SJSA1 (cell line): ENCODE data around the gene KRT84. TPM values are rescaled to one million over a fixed set of nuclear protein-coding genes. Genes with fewer than 3 reads are reported as not detected.

Source experiments
- DNase-seq, 2 experiments: peaks; one replicate each; pipeline ENCODE4 v3.0.0-alpha.2; 2015 to 2020; ENCODE audit warnings: low spot score in 2 of 2, low read depth in 1 of 2
- H3K27ac ChIP-seq: fragments of 250-450 bp; sonication (Bioruptor Pico); 2 replicates; pipeline ENCODE4 v1.5.1; 2020; ENCODE audit warnings: mild to moderate bottlenecking, moderate library complexity
- H3K27me3 ChIP-seq: fragments of 250-450 bp; sonication (Bioruptor Pico); replicated peaks from 2 replicates; pipeline ENCODE4 v1.5.1; 2020; ENCODE audit warnings: mild to moderate bottlenecking, moderate library complexity
- H3K36me3 ChIP-seq: fragments of 250-450 bp; sonication (Bioruptor Pico); 2 replicates; pipeline ENCODE4 v1.5.1; 2020; ENCODE audit warnings: mild to moderate bottlenecking
- H3K4me1 ChIP-seq: fragments of 250-450 bp; sonication (Bioruptor Pico); replicated peaks from 2 replicates; pipeline ENCODE4 v1.6.1; 2021; ENCODE audit warnings: mild to moderate bottlenecking
- H3K4me3 ChIP-seq: fragments of 250-450 bp; sonication (Bioruptor Pico); 2 replicates; pipeline ENCODE4 v1.5.1; 2020; ENCODE audit warnings: mild to moderate bottlenecking
- H3K9me3 ChIP-seq: fragments of 250-450 bp; sonication (Bioruptor Pico); replicated peaks from 2 replicates; pipeline ENCODE4 v1.5.1; 2020; ENCODE audit warnings: mild to moderate bottlenecking
- total RNA-seq: library from RNA; depleted of rRNA; stranded (reverse); fragments of >200 nt; shearing (Covaris generic); gene quantifications from 2 replicates; pipeline ENCODE4 v1.2.3, GENCODE V29; 2014

KRT84 gene
- total RNA-seq, 1 experiment from 2014 or later: not detected

DNA sequence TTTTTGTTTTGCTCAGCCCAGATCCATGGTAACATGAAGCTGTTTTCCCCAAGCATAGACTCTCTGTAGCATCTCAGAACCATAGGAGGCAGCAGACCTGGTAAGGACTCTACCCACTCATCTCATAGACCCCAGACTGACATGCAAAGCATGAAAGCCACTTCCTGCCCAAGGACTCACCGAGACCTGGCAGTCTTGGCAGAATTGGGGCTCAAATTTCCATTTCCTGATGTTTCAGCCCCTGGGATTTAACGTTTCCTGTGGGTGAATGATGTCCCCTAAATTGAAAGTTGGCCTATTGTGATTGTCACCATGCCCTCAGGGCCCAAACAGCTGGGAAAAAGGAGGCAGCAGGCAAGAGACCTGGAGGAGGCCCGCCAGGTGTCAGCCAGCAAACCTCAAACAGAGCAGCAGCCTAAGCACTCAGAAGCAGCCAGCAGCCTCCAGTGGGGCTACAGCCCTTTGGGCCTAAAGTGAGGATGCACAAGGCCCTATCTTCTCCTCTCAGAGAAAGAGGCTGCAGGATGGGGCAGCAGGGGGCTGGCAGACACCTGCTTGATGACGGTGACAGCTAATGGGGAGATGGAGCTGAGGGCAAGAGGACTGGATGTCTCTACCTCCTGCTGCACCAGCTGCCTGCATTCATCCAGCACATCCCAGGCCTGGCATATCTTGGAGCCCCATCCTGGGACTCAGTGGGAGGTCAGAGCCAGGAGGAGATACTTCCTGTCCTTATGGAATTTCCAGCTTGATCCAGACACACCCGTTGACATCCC is 26.7 kb downstream of the KRT84 start:
- no peak for DNase-seq
- peaks cover under 1% of the 10 kb centered on the region; the same call in 1 of the 2 replicates for H3K27me3 ChIP-seq
- H3K36me3 ChIP-seq: no peaks in the 10 kb centered on the region
- H3K4me1 ChIP-seq: no peaks in the 10 kb centered on the region
- no peak overlapping the region for H3K4me3 ChIP-seq
- no peak overlapping the region for H3K27ac ChIP-seq
- no peaks in the 10 kb centered on the region for H3K9me3 ChIP-seq

DNA sequence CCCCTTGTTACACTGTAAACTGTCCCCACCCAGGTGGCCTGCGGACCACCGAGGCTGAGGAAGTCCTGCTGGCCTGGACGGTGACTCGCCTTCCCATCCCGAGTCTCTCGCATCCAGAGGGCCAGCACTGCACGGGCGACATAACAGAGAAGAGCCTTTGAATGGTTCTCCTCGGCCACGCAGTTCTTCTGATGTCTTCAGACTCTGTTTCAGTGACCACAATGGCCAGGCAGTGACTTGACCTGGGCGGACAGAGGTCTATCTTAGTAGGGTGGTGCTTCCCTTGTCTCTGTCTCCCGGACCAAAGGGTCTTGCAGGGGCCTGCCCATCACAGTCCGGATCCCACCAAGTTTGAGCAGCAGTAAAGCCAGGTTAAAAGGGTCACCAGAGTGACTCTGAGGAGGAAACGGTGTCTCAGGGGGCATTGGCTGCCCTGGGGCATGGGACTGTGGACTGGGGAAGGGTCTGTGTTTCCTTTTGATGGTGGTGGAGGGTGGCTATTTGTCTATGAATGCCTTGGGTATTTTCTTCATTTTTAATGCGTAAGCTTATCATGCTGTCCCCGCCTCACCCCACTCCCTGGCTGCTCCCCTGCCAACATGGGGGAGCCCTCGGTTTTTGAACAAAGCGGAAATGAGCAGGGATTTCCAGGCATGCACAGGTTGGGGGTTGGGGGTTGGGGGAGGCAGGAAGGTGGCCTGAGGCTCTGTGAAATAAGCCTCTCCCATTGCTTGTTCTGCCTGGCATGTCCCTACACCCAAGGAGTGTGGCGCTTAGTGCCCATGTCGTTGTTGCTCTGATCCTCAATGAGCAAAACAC is 28.5 kb downstream of the KRT84 start:
- Histone ChIP-seq H3K36me3 (no peaks in the 10 kb centered on the region), H3K4me1 (no peaks in the 10 kb centered on the region), H3K27ac (no peak overlapping the region), H3K4me3 (no peak overlapping the region), H3K27me3 (peaks cover 5% of the 10 kb centered on the region; the same call in 1 of the 2 replicates), H3K9me3 (no peaks in the 10 kb centered on the region)
- DNase-seq: no peak

DNA sequence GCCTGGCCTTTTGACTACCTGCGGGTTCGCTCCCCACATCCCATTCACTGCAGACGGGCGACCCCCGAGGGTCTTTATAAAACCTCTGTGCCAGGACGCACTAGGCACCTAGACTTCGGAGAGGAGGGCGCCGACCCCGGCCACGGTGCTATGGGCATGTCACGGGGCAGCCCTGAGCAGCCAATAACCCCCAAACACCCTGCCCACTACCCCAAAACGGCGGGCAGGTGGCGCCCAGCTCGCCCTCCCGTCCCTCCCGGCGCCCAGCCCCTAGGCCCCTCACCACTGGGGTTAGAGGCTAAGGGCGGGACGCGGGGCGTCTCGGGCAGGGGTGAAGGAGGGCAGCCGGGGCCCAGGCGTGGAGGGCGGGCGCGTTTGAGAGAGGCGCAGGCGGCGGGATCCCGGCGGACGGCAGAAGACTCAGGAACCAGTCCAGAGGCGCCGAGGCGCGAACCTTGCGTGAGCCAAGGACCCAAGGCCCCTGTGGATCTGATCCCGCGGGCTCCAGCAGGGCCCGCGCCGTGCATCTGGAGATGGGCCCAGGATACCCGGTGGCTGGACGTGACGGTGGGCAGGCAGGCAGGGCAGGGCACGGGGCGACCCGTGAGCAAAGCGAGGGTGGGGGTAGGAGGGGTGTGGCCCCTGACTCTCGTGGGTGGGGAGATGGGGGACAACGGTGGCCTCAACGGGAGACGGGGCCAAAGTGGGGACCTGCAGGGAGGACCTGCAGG is 29.3 kb downstream of the KRT84 start:
- peaks cover 8% of the 10 kb centered on the region for H3K27me3 ChIP-seq
- H3K4me3 ChIP-seq: no peak overlapping the region
- H3K9me3 ChIP-seq: no peaks in the 10 kb centered on the region

DNA sequence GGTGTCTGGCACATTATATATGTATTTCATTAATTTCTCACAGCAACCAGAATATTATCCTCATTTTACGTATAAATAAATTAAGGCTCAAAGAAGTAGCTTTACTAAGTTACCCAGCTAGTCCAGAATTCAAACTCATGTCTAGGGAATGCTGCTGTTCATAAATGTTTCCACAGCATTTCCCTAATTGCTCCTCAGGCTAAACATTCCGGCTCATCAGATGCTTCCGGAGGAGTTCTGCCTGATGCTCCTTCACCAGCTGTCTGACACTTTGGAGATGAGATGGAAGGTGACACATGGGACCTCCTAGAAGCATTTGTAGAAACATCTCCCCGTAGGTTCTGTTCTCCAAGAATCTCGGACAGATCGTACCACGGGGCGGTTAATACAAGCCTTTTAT is 30.3 kb downstream of the KRT84 start:
- Histone ChIP-seq H3K27ac (no peak overlapping the region), H3K36me3 (no peaks in the 10 kb centered on the region), H3K27me3 (peaks cover 9% of the 10 kb centered on the region), H3K9me3 (no peaks in the 10 kb centered on the region), H3K4me3 (no peak overlapping the region), H3K4me1 (no peaks in the 10 kb centered on the region)
- DNase-seq: no peak

More for the DNA sequence above, 29.3 kb downstream of the KRT84 start:
- Histone ChIP-seq H3K36me3 (no peaks in the 10 kb centered on the region), H3K27ac (no peak overlapping the region), H3K4me1 (no peaks in the 10 kb centered on the region)
- no peak for DNase-seq

DNA sequence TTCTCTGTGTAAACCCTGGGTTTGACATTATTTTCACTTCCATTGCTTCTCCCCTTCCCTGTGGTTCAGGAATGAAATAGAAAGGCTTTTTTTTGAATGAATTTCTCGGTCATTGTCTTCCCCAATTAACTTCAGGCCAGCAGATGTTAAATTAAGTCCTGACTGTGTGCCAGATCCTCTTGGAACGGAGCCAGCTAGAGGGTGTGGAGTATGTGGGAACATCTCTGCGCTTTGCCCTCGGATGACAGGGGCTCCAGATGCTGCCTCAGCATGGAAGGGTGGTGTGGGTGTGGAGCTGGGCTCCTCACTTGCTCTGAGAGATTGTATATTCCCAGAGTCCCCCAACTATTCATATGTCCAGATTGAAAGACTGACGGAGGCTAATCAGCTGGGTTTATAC is 31.3 kb downstream of the KRT84 start:
- Histone ChIP-seq H3K27ac (no peak overlapping the region), H3K4me1 (no peaks in the 10 kb centered on the region), H3K9me3 (no peaks in the 10 kb centered on the region), H3K27me3 (peaks cover 11% of the 10 kb centered on the region), H3K4me3 (no peak overlapping the region), H3K36me3 (no peaks in the 10 kb centered on the region)
- DNase-seq: no peak

DNA sequence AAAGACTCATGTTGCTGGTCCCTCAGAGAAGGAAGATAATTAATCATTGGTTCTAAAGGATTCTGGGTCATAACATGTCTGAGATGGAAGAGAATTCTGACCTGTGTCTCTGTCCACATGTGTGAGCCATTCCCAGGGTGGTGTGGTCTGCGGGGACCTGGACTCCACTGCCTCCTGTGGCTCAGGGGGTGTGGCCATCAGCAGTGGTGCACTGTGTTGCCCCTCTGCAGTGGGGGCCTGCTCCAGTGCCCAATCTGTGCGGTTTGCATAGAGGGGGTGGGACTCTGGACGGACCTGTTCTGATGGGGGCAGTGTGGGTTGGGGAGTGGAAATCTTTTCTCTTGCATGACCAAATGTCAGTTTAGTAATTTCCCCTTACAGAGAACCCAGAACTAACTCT is 31.7 kb downstream of the KRT84 start:
- Histone ChIP-seq H3K27ac (no peak overlapping the region), H3K4me3 (no peak overlapping the region), H3K4me1 (no peaks in the 10 kb centered on the region), H3K27me3 (peaks cover 11% of the 10 kb centered on the region), H3K9me3 (no peaks in the 10 kb centered on the region), H3K36me3 (no peaks in the 10 kb centered on the region)
- no peak for DNase-seq

DNA sequence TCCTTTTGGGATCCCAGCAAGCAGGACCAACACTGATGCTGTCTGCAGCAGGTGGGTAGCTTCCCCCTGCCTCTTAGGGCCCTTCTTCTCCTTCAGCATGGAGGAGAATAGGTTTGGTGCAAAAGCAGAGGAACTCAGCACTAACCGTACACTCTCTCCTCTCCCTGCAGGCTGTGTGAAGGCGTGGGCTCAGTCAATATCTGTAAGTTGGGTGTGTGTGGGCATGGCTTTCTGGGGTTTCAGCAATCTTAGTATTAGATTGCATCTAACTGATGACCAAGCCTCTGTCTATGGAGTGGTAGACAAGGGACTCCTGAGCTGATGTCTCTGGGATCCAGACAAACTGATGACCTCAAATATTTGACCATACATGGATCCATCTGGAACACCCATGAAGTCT is 32.5 kb downstream of the KRT84 start:
- Histone ChIP-seq H3K36me3 (no peaks in the 10 kb centered on the region), H3K9me3 (no peaks in the 10 kb centered on the region), H3K27ac (no peak overlapping the region), H3K4me1 (no peaks in the 10 kb centered on the region), H3K4me3 (no peak overlapping the region), H3K27me3 (peaks cover 11% of the 10 kb centered on the region)
- DNase-seq: no peak

DNA sequence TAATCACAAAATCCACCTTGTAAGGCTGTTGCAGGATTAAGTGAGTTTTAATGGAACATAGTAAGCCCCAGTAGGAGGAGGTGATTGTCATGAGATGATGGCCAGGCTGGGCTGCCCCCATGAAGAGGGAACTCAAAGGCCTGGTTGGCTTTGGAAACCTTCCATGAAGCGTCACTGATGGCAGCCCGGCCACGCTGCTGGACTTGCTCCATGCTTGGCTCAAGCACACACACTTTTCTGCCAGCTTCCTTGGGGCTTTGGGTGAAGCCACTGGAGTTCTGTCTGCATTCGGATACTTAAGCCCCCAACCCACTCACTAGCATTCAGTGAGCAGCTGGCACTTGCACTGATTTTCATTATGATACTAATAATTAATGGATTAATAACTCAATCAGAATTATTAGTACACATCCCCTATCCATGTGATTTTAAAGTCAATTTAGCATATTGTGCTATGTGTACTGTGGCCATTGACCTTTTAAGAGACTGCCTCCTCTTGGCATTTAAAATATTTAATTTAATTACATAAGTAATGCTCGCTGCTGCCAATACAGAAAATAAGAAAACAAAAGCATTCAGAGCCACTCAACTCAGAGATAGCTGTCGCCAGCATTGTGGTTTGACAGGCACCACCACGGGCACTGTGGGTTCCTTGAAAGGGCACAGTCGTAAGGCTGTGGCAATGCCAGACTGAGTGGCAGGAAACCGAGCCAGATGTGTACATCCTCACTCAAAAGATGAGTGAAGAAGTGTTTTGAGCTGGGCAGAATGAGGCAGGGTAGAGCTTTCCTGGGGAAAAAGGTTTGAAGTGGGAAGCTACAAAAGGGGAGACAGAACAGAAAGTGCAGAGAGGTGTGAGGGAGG is 34.0 kb downstream of the KRT84 start:
- H3K4me3 ChIP-seq: no peak overlapping the region
- no peaks in the 10 kb centered on the region for H3K36me3 ChIP-seq
- H3K4me1 ChIP-seq: no peaks in the 10 kb centered on the region
- H3K9me3 ChIP-seq: no peaks in the 10 kb centered on the region
- H3K27ac ChIP-seq: no peak overlapping the region
- no peak for DNase-seq
- peaks cover 11% of the 10 kb centered on the region for H3K27me3 ChIP-seq

DNA sequence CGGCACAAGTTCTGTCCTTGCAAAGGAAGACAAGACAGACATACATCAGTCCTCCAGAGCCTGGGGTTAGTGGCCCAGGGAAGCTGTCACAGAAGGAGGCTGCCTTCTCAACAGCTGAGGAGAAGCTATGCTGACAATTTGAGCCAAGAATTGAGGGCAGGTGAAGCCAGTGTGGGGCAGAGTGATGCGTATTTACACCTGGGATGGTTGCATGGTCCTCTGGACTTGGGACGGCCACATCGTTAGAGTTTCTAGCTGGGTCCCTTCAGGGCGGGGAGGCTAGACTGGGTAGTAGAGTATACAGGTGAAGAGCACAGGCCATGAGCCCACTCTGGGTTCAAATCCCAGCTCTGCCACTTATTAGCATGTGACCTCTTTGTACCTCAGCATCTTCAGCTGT is 34.7 kb downstream of the KRT84 start:
- Histone ChIP-seq H3K4me1 (no peaks in the 10 kb centered on the region), H3K27ac (no peak overlapping the region), H3K27me3 (peaks cover 11% of the 10 kb centered on the region), H3K36me3 (no peaks in the 10 kb centered on the region), H3K4me3 (no peak overlapping the region), H3K9me3 (no peaks in the 10 kb centered on the region)
- no peak for DNase-seq

DNA sequence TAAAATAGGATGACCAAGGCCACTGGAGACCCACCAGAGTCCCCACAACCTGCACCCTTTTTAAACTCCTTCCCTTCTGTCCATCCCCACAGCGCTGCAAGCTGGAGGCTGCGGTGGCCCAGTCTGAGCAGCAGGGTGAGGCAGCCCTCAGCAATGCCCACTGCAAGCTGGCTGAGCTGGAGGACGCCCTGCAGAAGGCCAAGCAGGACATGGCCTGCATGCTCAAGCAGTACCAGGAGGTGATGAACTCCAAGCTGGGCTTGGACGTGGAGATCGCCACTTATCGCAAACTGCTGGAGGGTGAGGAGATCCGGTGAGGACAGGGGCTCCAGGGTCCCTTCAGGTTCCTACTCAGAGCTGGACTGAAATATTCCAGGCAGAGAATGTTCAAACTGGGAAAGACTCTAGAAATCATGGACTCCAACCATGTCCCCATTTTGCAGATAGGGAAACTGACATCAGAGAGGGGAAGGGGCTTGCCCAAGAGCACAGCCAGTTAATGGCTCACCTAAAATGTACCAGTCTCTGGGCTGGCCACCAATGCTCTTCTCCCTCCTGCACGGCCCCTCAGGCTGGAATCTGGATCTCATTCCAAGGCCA is 35.3 kb downstream of the KRT84 start:
- H3K36me3 ChIP-seq: no peaks in the 10 kb centered on the region
- H3K4me3 ChIP-seq: no peak overlapping the region
- no peak for DNase-seq
- H3K27me3 ChIP-seq: peaks cover 11% of the 10 kb centered on the region
- H3K4me1 ChIP-seq: no peaks in the 10 kb centered on the region
- no peak overlapping the region for H3K27ac ChIP-seq
- H3K9me3 ChIP-seq: no peaks in the 10 kb centered on the region

DNA sequence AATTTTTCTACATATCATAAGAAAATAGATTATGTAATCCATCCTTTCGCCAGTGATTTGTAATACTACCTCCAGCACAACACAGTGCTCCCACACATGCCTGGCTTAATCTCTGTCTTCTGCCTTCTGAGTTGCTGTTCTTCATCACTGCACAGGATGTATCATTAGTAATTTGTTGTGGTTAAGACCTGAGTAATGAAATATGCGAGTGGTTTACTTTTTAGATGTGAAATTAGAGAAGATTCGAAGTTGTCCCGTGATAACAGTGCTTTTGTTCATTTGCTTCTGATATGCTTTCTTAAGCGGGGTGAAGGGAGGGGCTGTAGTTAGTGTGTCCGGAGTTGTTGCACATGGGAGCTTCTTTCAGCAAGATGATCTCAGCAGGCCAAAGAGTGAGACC is 36.3 kb downstream of the KRT84 start:
- H3K4me1 ChIP-seq: no peaks in the 10 kb centered on the region
- peaks cover 11% of the 10 kb centered on the region for H3K27me3 ChIP-seq
- no peaks in the 10 kb centered on the region for H3K9me3 ChIP-seq
- DNase-seq: no peak
- no peaks in the 10 kb centered on the region for H3K36me3 ChIP-seq
- no peak overlapping the region for H3K27ac ChIP-seq
- no peak overlapping the region for H3K4me3 ChIP-seq

DNA sequence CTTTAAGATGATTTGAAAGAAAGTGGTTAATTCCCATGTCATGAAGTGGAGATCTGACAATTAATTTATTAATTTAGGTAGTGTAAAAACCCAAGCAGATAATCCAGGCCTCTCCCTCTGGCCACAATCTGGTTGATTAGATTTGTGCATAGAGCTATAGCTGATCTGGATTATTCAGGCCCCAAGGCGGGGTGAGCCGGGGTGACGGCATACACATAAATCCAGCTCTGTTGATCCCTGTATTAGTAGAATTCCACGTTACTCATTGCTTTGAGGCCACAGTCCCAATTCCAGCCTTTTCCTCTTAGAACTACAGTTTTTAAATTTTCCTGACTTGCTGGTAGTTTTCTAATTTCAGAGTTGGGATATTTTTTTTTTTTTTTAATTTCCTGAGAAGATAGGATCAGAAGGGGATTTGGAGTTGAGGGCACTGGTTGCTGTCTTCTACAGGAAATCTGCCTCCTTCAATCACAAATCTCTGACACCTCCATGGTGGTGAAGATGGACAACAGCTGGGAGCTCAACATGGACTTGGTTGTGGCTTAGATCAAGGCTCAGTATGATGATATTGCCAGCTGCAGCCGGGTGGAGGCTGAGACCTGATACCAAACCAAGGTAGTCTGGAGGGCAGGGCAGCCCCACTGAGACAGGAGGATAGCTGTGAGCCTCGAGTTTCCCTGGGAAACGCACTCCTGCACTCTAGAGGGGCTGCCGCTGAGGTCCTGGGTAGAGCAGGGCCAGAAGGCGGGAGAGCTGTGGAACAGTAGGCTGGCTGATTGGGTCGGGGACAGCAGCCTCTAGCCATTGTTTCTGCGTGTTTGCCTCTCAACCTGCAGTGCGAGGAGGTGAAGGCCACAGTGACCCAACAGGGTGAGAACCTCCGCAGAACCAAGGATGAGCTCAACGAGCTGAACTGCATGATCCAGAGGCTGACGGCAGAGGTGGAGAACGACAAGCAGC is 37.6 kb downstream of the KRT84 start:
- Histone ChIP-seq H3K4me1 (no peaks in the 10 kb centered on the region), H3K9me3 (no peaks in the 10 kb centered on the region), H3K27me3 (peaks cover 6% of the 10 kb centered on the region), H3K27ac (no peak overlapping the region), H3K36me3 (no peaks in the 10 kb centered on the region), H3K4me3 (no peak overlapping the region)
- no peak for DNase-seq
